IMR-90 (cell line): ENCODE data around the gene KRTDAP. TPM values are rescaled to one million over a fixed set of nuclear protein-coding genes. Genes with fewer than 3 reads are reported as not detected.

ENCODE experiments used
- ATAC-seq: fragments of 200-7000 bp; cut with Tn5 transposase; 2 replicates; pipeline ENCODE4 v1.9.1; 2020; ENCODE audit warnings: low read depth, mild to moderate bottlenecking, moderate library complexity
- BruUV-seq: library from RNA; stranded (reverse); fragments of 400-500 nt; replicated peaks from 2 replicates; lab custom pipeline; 2021; lab: Mats Ljungman, UMichigan
- CTCF ChIA-PET: fragments of 300-600 bp; formaldehyde crosslinking; extraction: SDS; loops from one replicate; lab custom pipeline; 2021; ENCODE audit warnings: antibody characterized with exemption; lab: Yijun Ruan, JAX
- POLR2A ChIA-PET: fragments of 300-600 bp; sonication (Branson Sonifier 250); formaldehyde crosslinking; loops from one replicate; lab custom pipeline; 2022; ENCODE audit warnings: antibody characterized with exemption; ENCODE audit not compliant: unreplicated experiment; lab: Charles Lee
- DNase-seq: peaks from one replicate; pipeline ENCODE4 v3.0.0; 2013
- H2AFZ ChIP-seq: replicated peaks from 2 replicates; pipeline ENCODE3; 2013; ENCODE audit warnings: low read length, mild to moderate bottlenecking; ENCODE audit not compliant: poor library complexity
- H2AK5ac ChIP-seq: 2 replicates; pipeline ENCODE4 v1.6.1; 2013; ENCODE audit warnings: low read depth, low read length, inconsistent platforms
- H2AK9ac ChIP-seq: replicated peaks from 2 replicates; pipeline ENCODE3; 2013; ENCODE audit warnings: mild to moderate bottlenecking, low read depth, low read length, moderate library complexity; ENCODE audit not compliant: poor library complexity
- H2BK120ac ChIP-seq: 2 replicates; pipeline ENCODE4 v1.6.1; 2013; ENCODE audit warnings: low read depth, low read length, inconsistent platforms
- H2BK15ac ChIP-seq: 3 replicates; pipeline ENCODE4 v1.6.1; 2013; ENCODE audit warnings: low read depth, low read length, inconsistent platforms
- H2BK20ac ChIP-seq: 2 replicates; pipeline ENCODE4 v1.6.1; 2013; ENCODE audit warnings: low read depth, mild to moderate bottlenecking, inconsistent platforms, low read length, moderate library complexity
- H2BK5ac ChIP-seq: 2 replicates; pipeline ENCODE4 v1.6.1; 2013; ENCODE audit warnings: mild to moderate bottlenecking, low read depth, low read length, inconsistent platforms; ENCODE audit not compliant: poor library complexity, severe bottlenecking
- H3K14ac ChIP-seq: replicated peaks from 2 replicates; pipeline ENCODE4 v1.6.1; 2013; ENCODE audit warnings: low read depth, low read length, inconsistent platforms
- H3K18ac ChIP-seq: 2 replicates; pipeline ENCODE4 v1.6.1; 2013; ENCODE audit warnings: low read depth, low read length, control low read depth
- H3K23ac ChIP-seq: 2 replicates; pipeline ENCODE4 v1.6.1; 2013; ENCODE audit warnings: low read depth, low read length, inconsistent platforms
- H3K27ac ChIP-seq: 2 replicates; pipeline ENCODE4 v1.5.1; 2013; ENCODE audit warnings: mild to moderate bottlenecking, control low read depth, low read length; ENCODE audit not compliant: insufficient read depth
- H3K27me3 ChIP-seq: 2 replicates; pipeline ENCODE4 v1.6.1; 2013; ENCODE audit warnings: low read length; ENCODE audit not compliant: control insufficient read depth, insufficient read depth
- H3K36me3 ChIP-seq: 2 replicates; pipeline ENCODE4 v1.6.1; 2013; ENCODE audit warnings: low read length, mixed read lengths; ENCODE audit not compliant: control insufficient read depth, insufficient read depth
- H3K4ac ChIP-seq: 2 replicates; pipeline ENCODE4 v1.6.1; 2013; ENCODE audit warnings: low read depth, low read length, inconsistent platforms
- H3K4me1 ChIP-seq: 2 replicates; pipeline ENCODE4 v1.6.1; 2013; ENCODE audit warnings: low read length, mixed read lengths; ENCODE audit not compliant: control insufficient read depth, insufficient read depth
- H3K4me2 ChIP-seq: 2 replicates; pipeline ENCODE4 v1.6.1; 2013; ENCODE audit warnings: low read depth, mild to moderate bottlenecking, control low read depth, low read length, moderate library complexity
- H3K4me3 ChIP-seq: 2 replicates; pipeline ENCODE4 v1.5.1; 2013; ENCODE audit warnings: low read depth, mild to moderate bottlenecking, control low read depth, low read length, moderate library complexity; ENCODE audit not compliant: insufficient read depth
- H3K56ac ChIP-seq: 2 replicates; pipeline ENCODE4 v1.6.1; 2013; ENCODE audit warnings: low read length, inconsistent platforms; ENCODE audit not compliant: insufficient read depth; ENCODE audit errors: extremely low read depth
- H3K79me1 ChIP-seq, 2 experiments: 2 replicates each; pipeline ENCODE4 v1.6.1; 2013; ENCODE audit warnings: low read length in 2 of 2, inconsistent platforms in 1 of 2, low read depth in 1 of 2
- H3K9ac ChIP-seq: 2 replicates; pipeline ENCODE4 v1.6.1; 2013; ENCODE audit warnings: low read depth, low read length, control low read depth
- H3K9me1 ChIP-seq: 2 replicates; pipeline ENCODE4 v1.6.1; 2013; ENCODE audit warnings: low read length, inconsistent platforms; ENCODE audit not compliant: insufficient read depth
- H3K9me3 ChIP-seq: 2 replicates; pipeline ENCODE4 v1.6.1; 2013; ENCODE audit warnings: low read length; ENCODE audit not compliant: control insufficient read depth, insufficient read depth
- H4K20me1 ChIP-seq: 2 replicates; pipeline ENCODE4 v1.6.1; 2013; ENCODE audit warnings: low read length, inconsistent platforms; ENCODE audit not compliant: insufficient read depth
- H4K5ac ChIP-seq: 2 replicates; pipeline ENCODE4 v1.6.1; 2013; ENCODE audit warnings: mild to moderate bottlenecking, low read depth, low read length, control low read depth
- H4K8ac ChIP-seq, 2 experiments: 2 replicates each; pipeline ENCODE4 v1.6.1; 2013; ENCODE audit warnings: low read depth in 2 of 2, low read length in 2 of 2, control low read depth in 1 of 2, inconsistent platforms in 1 of 2
- H4K91ac ChIP-seq: 2 replicates; pipeline ENCODE4 v1.6.1; 2013; ENCODE audit warnings: low read depth, low read length, inconsistent platforms; ENCODE audit not compliant: insufficient read depth
- BHLHE40 ChIP-seq: fragments of 150-350 bp; IDR thresholded peaks from 2 replicates; pipeline ENCODE4 v1.6.1; 2016; ENCODE audit warnings: mild to moderate bottlenecking, low read depth, low read length
- CEBPB ChIP-seq: IDR thresholded peaks from 2 replicates; pipeline ENCODE4 v1.6.1; 2012; ENCODE audit warnings: low read depth, low read length, improper control_type of control experiment
- CHD1 ChIP-seq: IDR thresholded peaks from 2 replicates; pipeline ENCODE4 v1.6.1; 2012; ENCODE audit warnings: low read depth, low read length, improper control_type of control experiment
- ELK1 ChIP-seq: fragments of 150-350 bp; IDR thresholded peaks from 2 replicates; pipeline ENCODE4 v1.6.1; 2016; ENCODE audit warnings: low read depth, mild to moderate bottlenecking, low read length, moderate library complexity, borderline replicate concordance
- FOS ChIP-seq: fragments of 150-350 bp; IDR thresholded peaks from 2 replicates; pipeline ENCODE4 v1.6.1; 2016; ENCODE audit warnings: low read depth, low read length
- MAFK ChIP-seq: IDR thresholded peaks from 2 replicates; pipeline ENCODE4 v1.6.1; 2012; ENCODE audit warnings: low read depth, low read length, improper control_type of control experiment
- MAZ ChIP-seq: IDR thresholded peaks from 2 replicates; pipeline ENCODE4 v1.6.1; 2012; ENCODE audit warnings: low read depth, mild to moderate bottlenecking, low read length, improper control_type of control experiment, moderate library complexity, borderline replicate concordance
- MXI1 ChIP-seq: IDR thresholded peaks from 2 replicates; pipeline ENCODE4 v1.6.1; 2012; ENCODE audit warnings: low read depth, mild to moderate bottlenecking, low read length, moderate library complexity, borderline replicate concordance
- NFE2L2 ChIP-seq: fragments of 150-350 bp; IDR thresholded peaks from 2 replicates; pipeline ENCODE4 v1.6.1; 2016; ENCODE audit warnings: low read depth, mild to moderate bottlenecking, low read length
- POLR2A ChIP-seq: IDR thresholded peaks from 2 replicates; pipeline ENCODE4 v1.6.1; 2012; ENCODE audit warnings: mild to moderate bottlenecking, low read depth, low read length
- RAD21 ChIP-seq: IDR thresholded peaks from 2 replicates; pipeline ENCODE4 v1.6.1; 2012; ENCODE audit warnings: low read length, improper control_type of control experiment
- RCOR1 ChIP-seq: IDR thresholded peaks from 2 replicates; pipeline ENCODE4 v1.6.1; 2012; ENCODE audit warnings: mild to moderate bottlenecking, low read length, improper control_type of control experiment; ENCODE audit not compliant: insufficient replicate concordance
- RFX5 ChIP-seq: IDR thresholded peaks from 2 replicates; pipeline ENCODE4 v1.8.0; 2012; ENCODE audit warnings: low read depth, mild to moderate bottlenecking, low read length, moderate library complexity
- SMC3 ChIP-seq: fragments of 150-350 bp; IDR thresholded peaks from 2 replicates; pipeline ENCODE4 v1.6.1; 2016; ENCODE audit warnings: low read depth, mild to moderate bottlenecking, antibody characterized with exemption, low read length, moderate library complexity
- WGBS, 2 experiments: methylation state at CpG; one replicate each; pipeline versions ENCODE4 v1.1.5 to v1.1.7; 2013; ENCODE audit warnings: missing lambda C conversion rate in 2 of 2; ENCODE audit not compliant: insufficient read length in 1 of 2; ENCODE audit errors: extremely low coverage in 2 of 2; 5-methylcytosine and 5-hydroxymethylcytosine counted together
- dilution Hi-C: fragments of 300-500 bp; cut with HindIII; formaldehyde crosslinking; loops from one replicate; pipeline ENCODE4 v1.14.3; 2018; ENCODE audit warnings: low sequenced_read_pairs; ENCODE audit not compliant: unreplicated experiment
- in situ Hi-C: fragments of 300-500 bp; cut with MboI; formaldehyde crosslinking; loops from 3 replicates; pipeline ENCODE4 v1.14.3; 2019; ENCODE audit warnings: low sequenced_read_pairs, inconsistent platforms, mixed read lengths
- intact Hi-C: fragments of 100-400 bp; cut with micrococcal nuclease; formaldehyde crosslinking; loops from 2 replicates; pipeline ENCODE4 v1.10.0; 2022
- polyA plus RNA-seq, 3 experiments: library from polyadenylated mRNA; depleted of rRNA; stranded (reverse); fragments of >200 nt; gene quantifications; 2 replicates each; pipeline ENCODE4 v1.2.3, GENCODE V29; 2012; ENCODE audit warnings: low replicate concordance in 1 of 3
- total RNA-seq: library from RNA; depleted of rRNA; stranded (reverse); fragments of >200 nt; gene quantifications from 2 replicates; pipeline ENCODE4 v1.2.3, GENCODE V29; 2012
- TF ChIP-seq, protein P1 (sequence below): fragments of 150-350 bp; IDR thresholded peaks from 2 replicates; pipeline ENCODE4 v1.6.1; 2017; ENCODE audit warnings: mild to moderate bottlenecking, antibody characterized with exemption, low read length, low read depth
- TF ChIP-seq, protein P2 (sequence below): conservative IDR thresholded peaks from 2 replicates; pipeline ENCODE4 v1.5.1; 2012; ENCODE audit warnings: mild to moderate bottlenecking, low read depth, low read length, improper control_type of control experiment

Gene KRTDAP
- total and polyA plus RNA-seq, 2 of the 4 experiments (the other 2 are of a cell fraction), result not detected

- 43% methylated on average over 1 of the region's 16 CpGs; no CpG with 5 or more reads in 1 of the 2 experiments for WGBS, 2 experiments
- in situ Hi-C loops, result no loop called here
- Histone ChIP-seq H4K91ac (no peak overlapping the region), H3K9me3 (no peaks in the 10 kb centered on the region), H3K14ac (no peak overlapping the region), H3K9me1 (peaks cover 16% of the 10 kb centered on the region), H3K9ac (no peak overlapping the region), H3K56ac (no peak overlapping the region), H2AK5ac (no peak overlapping the region), H2BK120ac (peak overlapping the region; percentile 14; the same call in 1 of the 2 replicates), H2AK9ac (peak overlapping the region; percentile 60), H3K27ac (no peak overlapping the region), H4K8ac (no peak overlapping the region), H3K4ac (no peak overlapping the region), H2BK20ac (no peak overlapping the region), H3K23ac (no peak overlapping the region), H3K4me2 (no peak overlapping the region), H3K4me1 (peaks cover 7% of the 10 kb centered on the region), H2BK5ac (no peak overlapping the region), H3K27me3 (peaks cover 7% of the 10 kb centered on the region), H3K79me1 (0 out of 4 replicates have a peak, but pooled peaks cover 0 to 3% of the 10 kb centered on the region in 2 experiments), H3K4me3 (no peak overlapping the region), H4K5ac (no peak overlapping the region), H3K36me3 (no peaks in the 10 kb centered on the region), H2BK15ac (no peak overlapping the region), H3K18ac (no peak overlapping the region), H4K20me1 (no peaks in the 10 kb centered on the region), H2AFZ (peak overlapping the region; percentile 26)
- no TSS peak for BruUV-seq
- intact Hi-C loops, result no loop called here
- CTCF ChIA-PET, result no interaction called here
- ATAC-seq (no peak), DNase-seq (no peak)
- TF ChIP-seq CHD1 (no peak), RAD21 (no peak), RCOR1 (no peak), FOS (no peak), SMC3 (no peak), BHLHE40 (no peak), MAFK (no peak), ELK1 (no peak), MAZ (no peak), MXI1 (no peak), CEBPB (no peak), POLR2A (no peak), RFX5 (no peak), NFE2L2 (no peak)
- TF ChIP-seq, protein P1, sequence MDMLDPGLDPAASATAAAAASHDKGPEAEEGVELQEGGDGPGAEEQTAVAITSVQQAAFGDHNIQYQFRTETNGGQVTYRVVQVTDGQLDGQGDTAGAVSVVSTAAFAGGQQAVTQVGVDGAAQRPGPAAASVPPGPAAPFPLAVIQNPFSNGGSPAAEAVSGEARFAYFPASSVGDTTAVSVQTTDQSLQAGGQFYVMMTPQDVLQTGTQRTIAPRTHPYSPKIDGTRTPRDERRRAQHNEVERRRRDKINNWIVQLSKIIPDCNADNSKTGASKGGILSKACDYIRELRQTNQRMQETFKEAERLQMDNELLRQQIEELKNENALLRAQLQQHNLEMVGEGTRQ, result no peak
- TF ChIP-seq, protein P2, sequence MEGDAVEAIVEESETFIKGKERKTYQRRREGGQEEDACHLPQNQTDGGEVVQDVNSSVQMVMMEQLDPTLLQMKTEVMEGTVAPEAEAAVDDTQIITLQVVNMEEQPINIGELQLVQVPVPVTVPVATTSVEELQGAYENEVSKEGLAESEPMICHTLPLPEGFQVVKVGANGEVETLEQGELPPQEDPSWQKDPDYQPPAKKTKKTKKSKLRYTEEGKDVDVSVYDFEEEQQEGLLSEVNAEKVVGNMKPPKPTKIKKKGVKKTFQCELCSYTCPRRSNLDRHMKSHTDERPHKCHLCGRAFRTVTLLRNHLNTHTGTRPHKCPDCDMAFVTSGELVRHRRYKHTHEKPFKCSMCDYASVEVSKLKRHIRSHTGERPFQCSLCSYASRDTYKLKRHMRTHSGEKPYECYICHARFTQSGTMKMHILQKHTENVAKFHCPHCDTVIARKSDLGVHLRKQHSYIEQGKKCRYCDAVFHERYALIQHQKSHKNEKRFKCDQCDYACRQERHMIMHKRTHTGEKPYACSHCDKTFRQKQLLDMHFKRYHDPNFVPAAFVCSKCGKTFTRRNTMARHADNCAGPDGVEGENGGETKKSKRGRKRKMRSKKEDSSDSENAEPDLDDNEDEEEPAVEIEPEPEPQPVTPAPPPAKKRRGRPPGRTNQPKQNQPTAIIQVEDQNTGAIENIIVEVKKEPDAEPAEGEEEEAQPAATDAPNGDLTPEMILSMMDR, result no peak
- dilution Hi-C loops, result no loop called here
- POLR2A ChIA-PET, result no interaction called here
Observed at GRCh38 chr19:35521124-35521743, 31.0 kb upstream of the KRTDAP start.
